ENCODE measurements around the gene FBXL16.

The FBXL16 gene

GRCh38 chr16:739560-740458, 34.2 kb upstream of the FBXL16 start:
- no peaks in the 10 kb centered on the region for H3K79me2 ChIP-seq (ENCODE audit: control insufficient read depth, insufficient read depth, low read length)

DNA sequence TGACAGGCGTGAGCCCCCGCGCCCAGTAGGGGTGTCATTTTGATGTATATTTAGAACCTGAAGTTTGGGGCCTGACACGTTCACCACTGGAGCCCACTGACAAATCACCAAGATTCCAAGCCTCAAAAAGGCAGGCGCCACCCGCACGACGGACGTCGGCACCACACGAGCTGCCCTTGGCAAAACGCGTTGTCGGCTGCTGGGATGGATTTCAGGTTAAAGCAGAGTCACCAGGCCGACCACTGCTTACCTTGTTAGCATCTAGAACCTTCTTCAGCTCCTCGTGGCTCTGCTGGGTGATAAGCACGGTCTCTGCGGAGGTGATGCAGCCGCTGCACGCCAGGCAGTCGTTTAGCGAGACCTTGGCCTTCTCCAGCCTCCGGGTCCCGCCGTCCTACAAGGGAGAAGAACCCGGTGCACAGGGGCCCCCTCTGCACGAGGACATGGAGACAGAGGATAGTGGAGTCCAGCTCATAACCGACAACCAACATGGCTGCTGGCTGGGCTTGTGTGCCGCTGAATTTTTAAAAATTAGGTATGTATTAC, 31.4 kb upstream of the FBXL16 start:
- H4K8ac ChIP-seq (ENCODE audit: low read depth, low read length), result no peak overlapping the region
- H2BK5ac ChIP-seq (ENCODE audit: low read length), result no peak overlapping the region
- no peaks in the 10 kb centered on the region for H3K27me3 ChIP-seq (ENCODE audit: insufficient read depth, low read length, poor library complexity)
- H3K23ac ChIP-seq (ENCODE audit: low read length), result no peak overlapping the region
- H3K27ac ChIP-seq (ENCODE audit: low read depth, low read length), result no peak overlapping the region
- no peaks in the 10 kb centered on the region for H3K79me2 ChIP-seq (ENCODE audit: control insufficient read depth, insufficient read depth, low read length)
- no peak overlapping the region for H2BK15ac ChIP-seq (replicated peaks; ENCODE audit: low read depth)
- no peak overlapping the region for H2AK5ac ChIP-seq (ENCODE audit: low read length)
- no peak overlapping the region for H3K56ac ChIP-seq (ENCODE audit: low read length)
- no peak overlapping the region for H3K4me3 ChIP-seq (ENCODE audit: low read length)
- no peak overlapping the region for H3K18ac ChIP-seq (ENCODE audit: low read length)
- H3K9ac ChIP-seq (ENCODE audit: low read length), result no peak overlapping the region
- no peak overlapping the region for H3K4me2 ChIP-seq (ENCODE audit: low read length)
- WGBS (ENCODE audit: extremely low coverage, insufficient coverage, low lambda C conversion rate), result no CpG with 5 or more reads among the region's 29 CpGs
- no peaks in the 10 kb centered on the region for H3K4me1 ChIP-seq (ENCODE audit: control insufficient read depth, low read depth, low read length)
- peaks cover 3% of the 10 kb centered on the region for H3K36me3 ChIP-seq (ENCODE audit: control insufficient read depth, insufficient read depth, low read length)
- H3K79me1 ChIP-seq (ENCODE audit: low read length), result no peaks in the 10 kb centered on the region
- no peak for DNase-seq
- no peak overlapping the region for H3K4ac ChIP-seq (ENCODE audit: low read depth, low read length)
- H4K5ac ChIP-seq (ENCODE audit: low read length), result no peak overlapping the region
- no peak overlapping the region for H2BK120ac ChIP-seq (ENCODE audit: low read depth, low read length)

More at GRCh38 chr16:739560-740458, 34.2 kb upstream of the FBXL16 start:
- Histone ChIP-seq H3K27me3 (ENCODE audit: insufficient read depth, low read length, poor library complexity) (no peaks in the 10 kb centered on the region), H3K27ac (ENCODE audit: low read depth, low read length) (no peak overlapping the region), H4K8ac (ENCODE audit: low read depth, low read length) (no peak overlapping the region), H3K4me1 (ENCODE audit: control insufficient read depth, low read depth, low read length) (no peaks in the 10 kb centered on the region), H2BK15ac (replicated peaks; ENCODE audit: low read depth) (no peak overlapping the region), H3K4me2 (ENCODE audit: low read length) (peak overlapping the region; percentile 34), H2BK5ac (ENCODE audit: low read length) (no peak overlapping the region), H3K18ac (ENCODE audit: low read length) (no peak overlapping the region), H2AK5ac (ENCODE audit: low read length) (no peak overlapping the region), H3K23ac (ENCODE audit: low read length) (peak overlapping the region; percentile 29), H4K5ac (ENCODE audit: low read length) (no peak overlapping the region), H3K4me3 (ENCODE audit: low read length) (peak overlapping the region; percentile 64), H3K79me1 (ENCODE audit: low read length) (no peaks in the 10 kb centered on the region), H3K9ac (ENCODE audit: low read length) (peak overlapping the region; percentile 86), H3K56ac (ENCODE audit: low read length) (peak overlapping the region; percentile 81), H3K36me3 (ENCODE audit: control insufficient read depth, insufficient read depth, low read length) (no peaks in the 10 kb centered on the region), H2BK120ac (ENCODE audit: low read depth, low read length) (no peak overlapping the region), H3K4ac (ENCODE audit: low read depth, low read length) (no peak overlapping the region)
- WGBS (ENCODE audit: extremely low coverage, insufficient coverage, low lambda C conversion rate), result no CpG with 5 or more reads among the region's 38 CpGs
- no peak for DNase-seq

GRCh38 chr16:735982-736453, 30.4 kb upstream of the FBXL16 start:
- Histone ChIP-seq H4K5ac (ENCODE audit: low read length) (no peak overlapping the region), H3K4me3 (ENCODE audit: low read length) (no peak overlapping the region), H2BK15ac (replicated peaks; ENCODE audit: low read depth) (no peak overlapping the region), H3K4me2 (ENCODE audit: low read length) (no peak overlapping the region), H3K9ac (ENCODE audit: low read length) (no peak overlapping the region), H3K79me2 (ENCODE audit: control insufficient read depth, insufficient read depth, low read length) (no peaks in the 10 kb centered on the region), H2BK5ac (ENCODE audit: low read length) (no peak overlapping the region), H3K79me1 (ENCODE audit: low read length) (no peaks in the 10 kb centered on the region), H3K27ac (ENCODE audit: low read depth, low read length) (no peak overlapping the region), H3K56ac (ENCODE audit: low read length) (no peak overlapping the region), H2AK5ac (ENCODE audit: low read length) (no peak overlapping the region), H3K23ac (ENCODE audit: low read length) (no peak overlapping the region), H3K4me1 (ENCODE audit: control insufficient read depth, low read depth, low read length) (no peaks in the 10 kb centered on the region), H4K8ac (ENCODE audit: low read depth, low read length) (no peak overlapping the region), H3K27me3 (ENCODE audit: insufficient read depth, low read length, poor library complexity) (no peaks in the 10 kb centered on the region), H2BK120ac (ENCODE audit: low read depth, low read length) (no peak overlapping the region), H3K4ac (ENCODE audit: low read depth, low read length) (no peak overlapping the region), H3K18ac (ENCODE audit: low read length) (no peak overlapping the region), H3K36me3 (ENCODE audit: control insufficient read depth, insufficient read depth, low read length) (peaks cover 3% of the 10 kb centered on the region)
- DNase-seq, result no peak
- WGBS (ENCODE audit: extremely low coverage, insufficient coverage, low lambda C conversion rate), result no CpG with 5 or more reads among the region's 13 CpGs

DNA sequence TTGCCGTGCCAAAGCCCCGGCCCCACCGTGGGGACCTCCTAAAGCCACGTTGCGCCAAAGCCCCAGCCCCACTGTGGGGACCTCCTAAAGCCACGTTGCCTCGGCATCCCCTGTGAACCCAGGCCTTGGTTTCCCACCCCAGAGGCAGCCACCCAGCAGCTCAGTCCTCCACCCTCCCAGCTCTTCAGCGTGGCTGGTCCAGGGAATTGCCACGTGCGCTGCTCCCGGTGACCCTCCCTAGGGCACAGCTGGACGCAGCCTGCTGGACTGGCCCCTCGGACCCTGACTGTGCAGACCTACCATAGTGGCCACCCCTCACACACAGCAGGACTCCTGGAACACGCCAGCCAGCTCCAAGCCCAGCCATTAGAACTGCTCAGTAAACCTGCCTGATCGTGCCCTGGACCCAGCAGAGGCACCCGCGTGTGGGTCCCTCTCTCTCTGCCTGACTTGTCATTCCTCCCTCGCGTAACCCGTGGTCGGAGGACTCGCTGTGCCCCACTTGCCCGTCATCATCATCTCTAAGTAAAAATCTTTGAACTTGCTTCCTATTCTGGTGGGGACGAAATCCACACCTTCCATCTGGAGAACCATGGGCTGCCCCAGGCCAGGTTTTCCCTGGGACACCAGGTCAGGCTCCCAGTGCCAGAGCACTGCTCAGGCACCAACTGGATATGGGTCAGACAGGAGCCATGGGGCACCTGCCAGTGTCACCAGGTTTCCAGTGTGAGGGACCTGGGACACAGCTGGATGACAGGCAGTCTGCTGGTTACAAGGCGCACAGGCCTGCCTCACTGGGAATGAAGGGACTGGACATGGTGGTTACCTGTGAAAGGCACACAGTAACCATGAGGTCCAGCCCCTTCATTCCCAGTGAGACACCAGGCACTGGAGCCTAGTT, 29.6 kb upstream of the FBXL16 start:
- Histone ChIP-seq H4K8ac (ENCODE audit: low read depth, low read length) (no peak overlapping the region), H3K27ac (ENCODE audit: low read depth, low read length) (no peak overlapping the region), H3K79me1 (ENCODE audit: low read length) (no peaks in the 10 kb centered on the region), H3K23ac (ENCODE audit: low read length) (no peak overlapping the region), H3K9ac (ENCODE audit: low read length) (no peak overlapping the region), H2BK5ac (ENCODE audit: low read length) (no peak overlapping the region), H3K27me3 (ENCODE audit: insufficient read depth, low read length, poor library complexity) (no peaks in the 10 kb centered on the region), H2BK120ac (ENCODE audit: low read depth, low read length) (no peak overlapping the region), H3K18ac (ENCODE audit: low read length) (no peak overlapping the region), H3K4me3 (ENCODE audit: low read length) (no peak overlapping the region), H3K36me3 (ENCODE audit: control insufficient read depth, insufficient read depth, low read length) (peaks cover 3% of the 10 kb centered on the region), H3K4ac (ENCODE audit: low read depth, low read length) (no peak overlapping the region), H2BK15ac (replicated peaks; ENCODE audit: low read depth) (no peak overlapping the region), H3K56ac (ENCODE audit: low read length) (no peak overlapping the region), H3K4me2 (ENCODE audit: low read length) (no peak overlapping the region), H2AK5ac (ENCODE audit: low read length) (no peak overlapping the region), H3K79me2 (ENCODE audit: control insufficient read depth, insufficient read depth, low read length) (no peaks in the 10 kb centered on the region), H3K4me1 (ENCODE audit: control insufficient read depth, low read depth, low read length) (no peaks in the 10 kb centered on the region), H4K5ac (ENCODE audit: low read length) (no peak overlapping the region)
- WGBS (ENCODE audit: extremely low coverage, insufficient coverage, low lambda C conversion rate), result no CpG with 5 or more reads among the region's 25 CpGs
- no peak for DNase-seq

DNA sequence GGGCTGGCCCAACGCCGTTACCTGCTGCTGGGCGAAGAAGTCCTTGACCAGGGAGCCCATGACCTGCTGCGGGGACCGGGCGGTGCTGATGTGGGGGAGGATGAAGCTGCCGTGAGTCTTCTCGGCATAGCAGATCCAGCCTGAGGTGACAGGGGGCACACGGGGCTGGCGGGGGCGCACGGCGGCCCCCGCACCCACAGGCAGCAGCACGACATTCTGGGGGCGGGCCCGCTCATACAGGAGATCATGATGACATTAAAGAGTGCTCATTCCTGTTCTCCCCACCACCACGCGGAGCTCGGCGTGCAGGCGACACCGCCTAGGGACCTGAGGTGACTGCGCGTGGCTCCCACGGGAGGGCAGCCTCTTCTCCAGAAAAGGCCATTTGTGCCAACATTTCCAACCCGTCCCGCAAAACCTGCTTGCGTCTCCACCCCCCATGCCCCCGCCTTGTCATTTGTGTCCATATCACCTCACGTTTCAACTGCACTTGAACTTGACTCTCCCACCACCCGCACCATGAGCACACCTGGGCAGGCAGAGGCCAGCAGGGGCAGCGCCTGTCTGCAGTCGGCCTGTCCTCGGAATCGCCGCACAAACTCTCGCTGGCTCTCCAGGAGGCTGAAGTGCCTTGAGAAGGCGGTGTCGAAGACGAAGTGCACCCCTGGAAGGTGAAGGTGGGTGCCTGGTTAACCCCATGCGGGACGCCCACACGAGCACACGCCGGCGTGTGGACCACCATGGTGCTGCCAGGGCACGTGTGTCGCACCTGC, 28.8 kb upstream of the FBXL16 start:
- no peak overlapping the region for H4K5ac ChIP-seq (ENCODE audit: low read length)
- no peak for DNase-seq
- no peak overlapping the region for H3K23ac ChIP-seq (ENCODE audit: low read length)
- no peak overlapping the region for H3K56ac ChIP-seq (ENCODE audit: low read length)
- no peak overlapping the region for H2BK15ac ChIP-seq (replicated peaks; ENCODE audit: low read depth)
- H3K4me3 ChIP-seq (ENCODE audit: low read length), result no peak overlapping the region
- H3K79me2 ChIP-seq (ENCODE audit: control insufficient read depth, insufficient read depth, low read length), result no peaks in the 10 kb centered on the region
- H3K79me1 ChIP-seq (ENCODE audit: low read length), result no peaks in the 10 kb centered on the region
- H3K4me1 ChIP-seq (ENCODE audit: control insufficient read depth, low read depth, low read length), result no peaks in the 10 kb centered on the region
- no peaks in the 10 kb centered on the region for H3K27me3 ChIP-seq (ENCODE audit: insufficient read depth, low read length, poor library complexity)
- peaks cover 3% of the 10 kb centered on the region for H3K36me3 ChIP-seq (ENCODE audit: control insufficient read depth, insufficient read depth, low read length)
- H4K8ac ChIP-seq (ENCODE audit: low read depth, low read length), result no peak overlapping the region
- H3K9ac ChIP-seq (ENCODE audit: low read length), result no peak overlapping the region
- H3K4me2 ChIP-seq (ENCODE audit: low read length), result no peak overlapping the region
- H2AK5ac ChIP-seq (ENCODE audit: low read length), result no peak overlapping the region
- no peak overlapping the region for H2BK5ac ChIP-seq (ENCODE audit: low read length)
- H3K27ac ChIP-seq (ENCODE audit: low read depth, low read length), result no peak overlapping the region
- no peak overlapping the region for H2BK120ac ChIP-seq (ENCODE audit: low read depth, low read length)
- no peak overlapping the region for H3K4ac ChIP-seq (ENCODE audit: low read depth, low read length)
- no peak overlapping the region for H3K18ac ChIP-seq (ENCODE audit: low read length)
- WGBS (ENCODE audit: extremely low coverage, insufficient coverage, low lambda C conversion rate), result no CpG with 5 or more reads among the region's 49 CpGs

Measured in mesendoderm (in vitro differentiated cells).